Panc1 (cell line): ENCODE measurements around the gene PCTP. TPM values are rescaled to one million over a fixed set of nuclear protein-coding genes. Genes with fewer than 3 reads are reported as not detected.

Source experiments
- ATAC-seq: fragments of 200-7000 bp; cut with Tn5 transposase; 2 replicates; pipeline ENCODE4 v1.9.1; 2020; ENCODE audit warnings: mild to moderate bottlenecking, moderate library complexity
- BruUV-seq: library from RNA; stranded (reverse); fragments of 400-500 nt; replicated peaks from 2 replicates; lab custom pipeline; 2021; lab: Mats Ljungman, UMichigan
- CTCF ChIA-PET: fragments of 300-600 bp; sonication (Branson Sonifier 250); formaldehyde crosslinking; loops from one replicate; lab custom pipeline; 2022; ENCODE audit warnings: antibody characterized with exemption; lab: Charles Lee
- POLR2A ChIA-PET: fragments of 300-600 bp; sonication (Branson Sonifier 250); formaldehyde crosslinking; loops from one replicate; lab custom pipeline; 2022; ENCODE audit warnings: antibody characterized with exemption; lab: Charles Lee
- DNase-seq: peaks from one replicate; pipeline ENCODE4 v3.0.0-alpha.2; 2010; ENCODE audit warnings: low read depth, low spot score
- H3K27ac ChIP-seq: 2 replicates; pipeline ENCODE4 v1.5.1; 2011; ENCODE audit warnings: mild to moderate bottlenecking, low read length, inconsistent platforms
- H3K27me3 ChIP-seq: fragments of 200-500 bp; sonication (Bioruptor generic); 2 replicates; pipeline ENCODE4 v1.6.0; 2014; ENCODE audit warnings: low read length, inconsistent platforms; ENCODE audit not compliant: control insufficient read depth, insufficient read depth
- H3K36me3 ChIP-seq: fragments of 200-500 bp; sonication (Bioruptor generic); 2 replicates; pipeline ENCODE4 v1.5.1; 2014; ENCODE audit warnings: inconsistent platforms, mild to moderate bottlenecking, low read length, moderate library complexity; ENCODE audit not compliant: control insufficient read depth, insufficient read depth
- H3K4me1 ChIP-seq: 2 replicates; pipeline ENCODE4 v1.5.1; 2011; ENCODE audit warnings: inconsistent platforms, mild to moderate bottlenecking, low read length, moderate library complexity; ENCODE audit not compliant: control insufficient read depth, insufficient read depth
- H3K4me3 ChIP-seq, 2 experiments: 2 replicates each; pipeline ENCODE4 v1.5.1; 2011 to 2012; ENCODE audit warnings: low read depth in 2 of 2, low read length in 2 of 2, mild to moderate bottlenecking in 2 of 2, inconsistent platforms in 1 of 2, moderate library complexity in 1 of 2
- H3K9me3 ChIP-seq: fragments of 200-500 bp; sonication (Bioruptor generic); 2 replicates; pipeline ENCODE4 v1.5.1; 2014; ENCODE audit warnings: low read depth, mild to moderate bottlenecking, inconsistent platforms, low read length, moderate library complexity; ENCODE audit not compliant: control insufficient read depth, insufficient read depth
- CTCF ChIP-seq: fragments of 450-650 bp; IDR thresholded peaks from 2 replicates; pipeline ENCODE4 v1.5.1; 2017; ENCODE audit warnings: mild to moderate bottlenecking
- POLR2AphosphoS5 ChIP-seq: IDR thresholded peaks from 2 replicates; pipeline ENCODE4 v1.6.1; 2012; ENCODE audit warnings: mild to moderate bottlenecking, low read depth, low read length, moderate library complexity
- SIN3A ChIP-seq: IDR thresholded peaks from 2 replicates; pipeline ENCODE4 v1.6.1; 2012; ENCODE audit warnings: low read depth, mild to moderate bottlenecking, low read length, moderate library complexity, borderline replicate concordance; ENCODE audit not compliant: insufficient read depth
- TCF7L2 ChIP-seq: IDR thresholded peaks from 2 replicates; pipeline ENCODE4 v1.6.1; 2011; ENCODE audit warnings: mild to moderate bottlenecking, low read depth, low read length, inconsistent platforms
- in situ Hi-C: cut with HindIII; loops from 2 replicates; pipeline ENCODE4 v1.10.0; 2016; ENCODE audit warnings: low sequenced_read_pairs, low pct_unique_long_range_greater_than_20kb
- intact Hi-C: fragments of 100-400 bp; cut with micrococcal nuclease; formaldehyde crosslinking; loops from one replicate; pipeline ENCODE4 v1.10.0; 2022; ENCODE audit not compliant: unreplicated experiment
- total RNA-seq: library from RNA; stranded (reverse); gene quantifications from one replicate; pipeline ENCODE4 v1.2.1, GENCODE V29; 2021; ENCODE audit not compliant: unreplicated experiment
- TF ChIP-seq, protein P1 (sequence below), 2 experiments: IDR thresholded peaks; 2 replicates each; pipeline ENCODE4 v1.6.1; 2011 to 2012; ENCODE audit warnings: low read depth in 2 of 2, control low read depth in 1 of 2, low read length in 1 of 2, mild to moderate bottlenecking in 1 of 2, moderate library complexity in 1 of 2; ENCODE audit not compliant: insufficient read depth in 1 of 2

The PCTP gene
- total RNA-seq, 1 experiment from 2014 or later, result 23.7 TPM

DNA sequence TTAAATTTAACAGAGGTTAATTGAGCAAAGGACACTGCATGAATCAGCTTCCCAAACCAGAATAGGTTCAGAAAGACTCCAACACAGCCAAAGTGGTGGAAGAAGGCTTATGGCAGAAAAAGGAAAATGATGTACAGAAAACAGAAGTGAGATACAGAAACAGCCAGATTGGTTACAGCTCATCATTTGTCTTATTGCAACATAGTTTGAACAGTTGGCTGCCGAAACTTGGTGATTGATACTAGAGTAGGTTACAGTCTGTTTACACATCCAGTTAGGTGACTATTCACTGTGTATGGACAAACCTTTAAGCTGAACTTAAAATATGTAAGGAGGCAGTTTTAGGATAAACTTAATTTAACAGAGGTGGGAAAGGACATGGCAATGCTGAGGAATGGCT, 46.5 kb upstream of the PCTP start:
- ATAC-seq (no peak), DNase-seq (no peak)
- intact Hi-C loops (no loop called here), in situ Hi-C loops (no loop called here)
- CTCF ChIA-PET, result no interaction called here
- no peak overlapping the region for H3K4me3 ChIP-seq
- no TSS peak for BruUV-seq
- no peaks in the 10 kb centered on the region for H3K27me3 ChIP-seq
- H3K4me1 ChIP-seq, result peaks cover 29% of the 10 kb centered on the region
- H3K27ac ChIP-seq, result 0 out of 2 replicates have a peak overlapping the region, but pooled peaks have one; percentile 10
- no peak for TF ChIP-seq SIN3A
- TF ChIP-seq, protein P1, sequence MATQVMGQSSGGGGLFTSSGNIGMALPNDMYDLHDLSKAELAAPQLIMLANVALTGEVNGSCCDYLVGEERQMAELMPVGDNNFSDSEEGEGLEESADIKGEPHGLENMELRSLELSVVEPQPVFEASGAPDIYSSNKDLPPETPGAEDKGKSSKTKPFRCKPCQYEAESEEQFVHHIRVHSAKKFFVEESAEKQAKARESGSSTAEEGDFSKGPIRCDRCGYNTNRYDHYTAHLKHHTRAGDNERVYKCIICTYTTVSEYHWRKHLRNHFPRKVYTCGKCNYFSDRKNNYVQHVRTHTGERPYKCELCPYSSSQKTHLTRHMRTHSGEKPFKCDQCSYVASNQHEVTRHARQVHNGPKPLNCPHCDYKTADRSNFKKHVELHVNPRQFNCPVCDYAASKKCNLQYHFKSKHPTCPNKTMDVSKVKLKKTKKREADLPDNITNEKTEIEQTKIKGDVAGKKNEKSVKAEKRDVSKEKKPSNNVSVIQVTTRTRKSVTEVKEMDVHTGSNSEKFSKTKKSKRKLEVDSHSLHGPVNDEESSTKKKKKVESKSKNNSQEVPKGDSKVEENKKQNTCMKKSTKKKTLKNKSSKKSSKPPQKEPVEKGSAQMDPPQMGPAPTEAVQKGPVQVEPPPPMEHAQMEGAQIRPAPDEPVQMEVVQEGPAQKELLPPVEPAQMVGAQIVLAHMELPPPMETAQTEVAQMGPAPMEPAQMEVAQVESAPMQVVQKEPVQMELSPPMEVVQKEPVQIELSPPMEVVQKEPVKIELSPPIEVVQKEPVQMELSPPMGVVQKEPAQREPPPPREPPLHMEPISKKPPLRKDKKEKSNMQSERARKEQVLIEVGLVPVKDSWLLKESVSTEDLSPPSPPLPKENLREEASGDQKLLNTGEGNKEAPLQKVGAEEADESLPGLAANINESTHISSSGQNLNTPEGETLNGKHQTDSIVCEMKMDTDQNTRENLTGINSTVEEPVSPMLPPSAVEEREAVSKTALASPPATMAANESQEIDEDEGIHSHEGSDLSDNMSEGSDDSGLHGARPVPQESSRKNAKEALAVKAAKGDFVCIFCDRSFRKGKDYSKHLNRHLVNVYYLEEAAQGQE (IDR thresholded peaks at IDR 0.05; ENCODE audit: insufficient read depth in 1 of 2, low read depth in 2 of 2, low read length in 1 of 2), result no peak
- TF ChIP-seq CTCF, result no peak
- TF ChIP-seq POLR2AphosphoS5, result no peak
- no peak for TF ChIP-seq TCF7L2
- H3K36me3 ChIP-seq, result no peaks in the 10 kb centered on the region
- POLR2A ChIA-PET, result no interaction called here
- H3K9me3 ChIP-seq, result no peaks in the 10 kb centered on the region

DNA sequence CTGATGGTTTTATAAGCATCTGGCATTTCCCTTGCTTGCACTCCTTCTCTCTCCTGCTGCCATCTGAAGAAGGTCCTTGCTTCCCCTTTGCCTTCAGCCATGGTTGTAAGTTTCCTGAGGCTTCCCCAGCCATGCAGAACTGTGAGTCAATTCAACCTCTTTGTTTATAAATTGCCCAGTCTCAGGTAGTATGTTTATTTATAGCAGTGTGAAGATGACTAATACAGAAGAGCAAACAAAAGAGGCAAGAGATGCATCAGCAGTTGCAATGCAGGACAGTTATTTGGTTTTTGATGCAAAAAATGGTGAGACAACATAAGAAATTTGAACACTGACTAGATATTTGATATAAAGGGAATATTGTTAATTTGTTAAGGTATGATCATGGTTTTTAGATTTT, 45.0 kb upstream of the PCTP start:
- Histone ChIP-seq H3K9me3 (no peaks in the 10 kb centered on the region), H3K27me3 (no peaks in the 10 kb centered on the region), H3K27ac (peak overlapping the region; percentile 75), H3K4me1 (peaks cover 29% of the 10 kb centered on the region), H3K4me3 (no peak overlapping the region), H3K36me3 (no peaks in the 10 kb centered on the region)
- ChIA-PET CTCF (no interaction called here), POLR2A (no interaction called here)
- peak; percentile 86 for ATAC-seq
- in situ Hi-C loops (no loop called here), intact Hi-C loops (no loop called here)
- peak; percentile 56 for DNase-seq
- no peak for TF ChIP-seq POLR2AphosphoS5
- TF ChIP-seq CTCF, result no peak
- TF ChIP-seq TCF7L2, result no peak
- no peak for TF ChIP-seq SIN3A
- TF ChIP-seq, protein P1 (IDR thresholded peaks at IDR 0.05; ENCODE audit: insufficient read depth in 1 of 2, low read depth in 2 of 2, low read length in 1 of 2), result no peak
- BruUV-seq, result no TSS peak
